Liver (tissue), 3 donors: ENCODE data around the gene RELN.

Experiments
- EGR1 ChIP-seq, 2 donors: IDR thresholded peaks; 2 replicates each; pipeline ENCODE4 v1.6.1; 2016 to 2018; ENCODE audit warnings: antibody characterized with exemption in 2 of 2, low read depth in 2 of 2
- FOXA1 ChIP-seq: IDR thresholded peaks from 2 replicates; pipeline ENCODE4 v1.6.1; 2016; ENCODE audit warnings: antibody characterized with exemption
- JUND ChIP-seq, 2 donors: IDR thresholded peaks; 2 replicates each; pipeline ENCODE4 v1.6.1; 2016; ENCODE audit warnings: antibody characterized with exemption in 2 of 2
- RAD21 ChIP-seq, 2 donors: IDR thresholded peaks; 2 replicates each; pipeline ENCODE4 v1.6.1; 2016; ENCODE audit warnings: antibody characterized with exemption in 2 of 2, mild to moderate bottlenecking in 2 of 2
- TAF1 ChIP-seq: conservative IDR thresholded peaks from 2 replicates; pipeline ENCODE4 v1.6.1; 2016; ENCODE audit warnings: antibody characterized with exemption, mild to moderate bottlenecking
- YY1 ChIP-seq: IDR thresholded peaks from 2 replicates; pipeline ENCODE4 v1.6.1; 2016; ENCODE audit warnings: antibody characterized with exemption, mild to moderate bottlenecking
- TF ChIP-seq, protein P1 (sequence below): fragments of 150-350 bp; IDR thresholded peaks from 2 replicates; pipeline ENCODE4 v1.5.1; 2017; ENCODE audit warnings: improper control_type of control experiment, low read depth, low read length; ENCODE audit not compliant: missing input control
- TF ChIP-seq, protein P2 (sequence below): IDR thresholded peaks from 2 replicates; pipeline ENCODE4 v1.6.1; 2016; ENCODE audit warnings: antibody characterized with exemption, mild to moderate bottlenecking
- TF ChIP-seq, protein P3 (sequence below): IDR thresholded peaks from 2 replicates; pipeline ENCODE4 v1.6.1; 2016; ENCODE audit warnings: antibody characterized with exemption
- TF ChIP-seq, protein P4 (sequence below): IDR thresholded peaks from 2 replicates; pipeline ENCODE4 v1.6.1; 2016; ENCODE audit warnings: antibody characterized with exemption
- TF ChIP-seq, protein P5 (sequence below): IDR thresholded peaks from 2 replicates; pipeline ENCODE4 v1.6.1; 2016; ENCODE audit warnings: antibody characterized with exemption
- donor health status: healthy.
- donor health status: healthy.

DNA sequence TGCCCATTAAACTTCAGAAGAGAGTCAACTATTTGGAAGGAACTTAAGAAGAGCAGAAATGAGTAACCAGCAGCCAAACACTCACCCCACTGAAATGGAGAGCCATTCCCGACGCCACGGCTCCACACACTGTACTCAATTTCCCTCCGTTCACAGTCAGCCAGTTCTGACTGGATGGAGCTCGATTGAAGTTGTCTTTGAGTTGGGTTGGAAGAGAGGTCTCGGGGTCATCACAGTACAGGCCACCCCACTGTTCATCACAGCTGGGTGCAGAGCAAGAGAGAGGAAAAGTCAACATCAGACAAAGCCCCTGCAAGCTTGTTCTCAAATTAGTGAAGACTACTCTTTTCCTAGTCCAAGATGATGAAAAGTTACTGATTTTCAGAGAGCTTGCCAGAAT is 467.5 kb downstream of the RELN start:
- TF ChIP-seq, protein P1, sequence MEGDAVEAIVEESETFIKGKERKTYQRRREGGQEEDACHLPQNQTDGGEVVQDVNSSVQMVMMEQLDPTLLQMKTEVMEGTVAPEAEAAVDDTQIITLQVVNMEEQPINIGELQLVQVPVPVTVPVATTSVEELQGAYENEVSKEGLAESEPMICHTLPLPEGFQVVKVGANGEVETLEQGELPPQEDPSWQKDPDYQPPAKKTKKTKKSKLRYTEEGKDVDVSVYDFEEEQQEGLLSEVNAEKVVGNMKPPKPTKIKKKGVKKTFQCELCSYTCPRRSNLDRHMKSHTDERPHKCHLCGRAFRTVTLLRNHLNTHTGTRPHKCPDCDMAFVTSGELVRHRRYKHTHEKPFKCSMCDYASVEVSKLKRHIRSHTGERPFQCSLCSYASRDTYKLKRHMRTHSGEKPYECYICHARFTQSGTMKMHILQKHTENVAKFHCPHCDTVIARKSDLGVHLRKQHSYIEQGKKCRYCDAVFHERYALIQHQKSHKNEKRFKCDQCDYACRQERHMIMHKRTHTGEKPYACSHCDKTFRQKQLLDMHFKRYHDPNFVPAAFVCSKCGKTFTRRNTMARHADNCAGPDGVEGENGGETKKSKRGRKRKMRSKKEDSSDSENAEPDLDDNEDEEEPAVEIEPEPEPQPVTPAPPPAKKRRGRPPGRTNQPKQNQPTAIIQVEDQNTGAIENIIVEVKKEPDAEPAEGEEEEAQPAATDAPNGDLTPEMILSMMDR: no peak
- TF ChIP-seq EGR1 (IDR thresholded peaks at IDR 0.05; ENCODE audit: low read depth in 2 of 2): no peak
- TF ChIP-seq FOXA1: no peak
- TF ChIP-seq, protein P2, sequence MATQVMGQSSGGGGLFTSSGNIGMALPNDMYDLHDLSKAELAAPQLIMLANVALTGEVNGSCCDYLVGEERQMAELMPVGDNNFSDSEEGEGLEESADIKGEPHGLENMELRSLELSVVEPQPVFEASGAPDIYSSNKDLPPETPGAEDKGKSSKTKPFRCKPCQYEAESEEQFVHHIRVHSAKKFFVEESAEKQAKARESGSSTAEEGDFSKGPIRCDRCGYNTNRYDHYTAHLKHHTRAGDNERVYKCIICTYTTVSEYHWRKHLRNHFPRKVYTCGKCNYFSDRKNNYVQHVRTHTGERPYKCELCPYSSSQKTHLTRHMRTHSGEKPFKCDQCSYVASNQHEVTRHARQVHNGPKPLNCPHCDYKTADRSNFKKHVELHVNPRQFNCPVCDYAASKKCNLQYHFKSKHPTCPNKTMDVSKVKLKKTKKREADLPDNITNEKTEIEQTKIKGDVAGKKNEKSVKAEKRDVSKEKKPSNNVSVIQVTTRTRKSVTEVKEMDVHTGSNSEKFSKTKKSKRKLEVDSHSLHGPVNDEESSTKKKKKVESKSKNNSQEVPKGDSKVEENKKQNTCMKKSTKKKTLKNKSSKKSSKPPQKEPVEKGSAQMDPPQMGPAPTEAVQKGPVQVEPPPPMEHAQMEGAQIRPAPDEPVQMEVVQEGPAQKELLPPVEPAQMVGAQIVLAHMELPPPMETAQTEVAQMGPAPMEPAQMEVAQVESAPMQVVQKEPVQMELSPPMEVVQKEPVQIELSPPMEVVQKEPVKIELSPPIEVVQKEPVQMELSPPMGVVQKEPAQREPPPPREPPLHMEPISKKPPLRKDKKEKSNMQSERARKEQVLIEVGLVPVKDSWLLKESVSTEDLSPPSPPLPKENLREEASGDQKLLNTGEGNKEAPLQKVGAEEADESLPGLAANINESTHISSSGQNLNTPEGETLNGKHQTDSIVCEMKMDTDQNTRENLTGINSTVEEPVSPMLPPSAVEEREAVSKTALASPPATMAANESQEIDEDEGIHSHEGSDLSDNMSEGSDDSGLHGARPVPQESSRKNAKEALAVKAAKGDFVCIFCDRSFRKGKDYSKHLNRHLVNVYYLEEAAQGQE: no peak
- TF ChIP-seq, protein P3, sequence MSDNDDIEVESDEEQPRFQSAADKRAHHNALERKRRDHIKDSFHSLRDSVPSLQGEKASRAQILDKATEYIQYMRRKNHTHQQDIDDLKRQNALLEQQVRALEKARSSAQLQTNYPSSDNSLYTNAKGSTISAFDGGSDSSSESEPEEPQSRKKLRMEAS: no peak
- TF ChIP-seq, protein P4, sequence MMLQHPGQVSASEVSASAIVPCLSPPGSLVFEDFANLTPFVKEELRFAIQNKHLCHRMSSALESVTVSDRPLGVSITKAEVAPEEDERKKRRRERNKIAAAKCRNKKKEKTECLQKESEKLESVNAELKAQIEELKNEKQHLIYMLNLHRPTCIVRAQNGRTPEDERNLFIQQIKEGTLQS: no peak
- TF ChIP-seq, protein P5, sequence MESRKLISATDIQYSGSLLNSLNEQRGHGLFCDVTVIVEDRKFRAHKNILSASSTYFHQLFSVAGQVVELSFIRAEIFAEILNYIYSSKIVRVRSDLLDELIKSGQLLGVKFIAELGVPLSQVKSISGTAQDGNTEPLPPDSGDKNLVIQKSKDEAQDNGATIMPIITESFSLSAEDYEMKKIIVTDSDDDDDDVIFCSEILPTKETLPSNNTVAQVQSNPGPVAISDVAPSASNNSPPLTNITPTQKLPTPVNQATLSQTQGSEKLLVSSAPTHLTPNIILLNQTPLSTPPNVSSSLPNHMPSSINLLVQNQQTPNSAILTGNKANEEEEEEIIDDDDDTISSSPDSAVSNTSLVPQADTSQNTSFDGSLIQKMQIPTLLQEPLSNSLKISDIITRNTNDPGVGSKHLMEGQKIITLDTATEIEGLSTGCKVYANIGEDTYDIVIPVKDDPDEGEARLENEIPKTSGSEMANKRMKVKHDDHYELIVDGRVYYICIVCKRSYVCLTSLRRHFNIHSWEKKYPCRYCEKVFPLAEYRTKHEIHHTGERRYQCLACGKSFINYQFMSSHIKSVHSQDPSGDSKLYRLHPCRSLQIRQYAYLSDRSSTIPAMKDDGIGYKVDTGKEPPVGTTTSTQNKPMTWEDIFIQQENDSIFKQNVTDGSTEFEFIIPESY: no peak
- TF ChIP-seq YY1: no peak
- no peak for TF ChIP-seq JUND (IDR thresholded peaks at IDR 0.05)
- no peak for TF ChIP-seq RAD21 (IDR thresholded peaks at IDR 0.05)
- TF ChIP-seq TAF1: no peak
